HepG2 (cell line): ENCODE data around the gene TFEB. TPM values are rescaled to one million over a fixed set of nuclear protein-coding genes. Genes with fewer than 3 reads are reported as not detected.

Experiments
- ADNP ChIP-seq: sonication (generic); formaldehyde crosslinking; IDR thresholded peaks from 2 replicates; pipeline ENCODE4 v1.4.0; 2020; ENCODE audit warnings: missing genetic modification reagents
- ATAD3A ChIP-seq: sonication (generic); formaldehyde crosslinking; IDR thresholded peaks from 2 replicates; pipeline ENCODE4 v1.4.0; 2020; ENCODE audit warnings: missing genetic modification reagents
- BCL3 ChIP-seq: sonication (generic); formaldehyde crosslinking; IDR thresholded peaks from 2 replicates; pipeline ENCODE4 v1.5.1; 2020; ENCODE audit warnings: mild to moderate bottlenecking, missing genetic modification reagents, moderate library complexity
- CENPT ChIP-seq: sonication (generic); formaldehyde crosslinking; IDR thresholded peaks from 2 replicates; pipeline ENCODE4 v1.8.0; 2022; ENCODE audit warnings: low read depth, mild to moderate bottlenecking, moderate library complexity, missing genetic modification reagents
- CREB1 ChIP-seq, 2 experiments: fragments of 450-650 bp in 1 of 2; IDR thresholded peaks; 2 replicates each; pipeline ENCODE4 v1.6.1; 2016 to 2017; ENCODE audit warnings: control low read depth in 1 of 2, mild to moderate bottlenecking in 1 of 2, missing compliant biosample characterization in 1 of 2, missing genetic modification characterization in 1 of 2
- FOXK2 ChIP-seq: fragments of 450-650 bp; IDR thresholded peaks from 2 replicates; pipeline ENCODE4 v1.6.1; 2016
- GATAD1 ChIP-seq: IDR thresholded peaks from 2 replicates; pipeline ENCODE4 v1.6.1; 2016; ENCODE audit warnings: missing genetic modification reagents, missing compliant biosample characterization
- HNRNPH1 ChIP-seq: fragments of 200-400 bp; formaldehyde crosslinking; optimal IDR thresholded peaks from 2 replicates; pipeline ENCODE3; 2017; ENCODE audit warnings: mild to moderate bottlenecking, low read depth, low read length
- MAFG ChIP-seq: sonication (generic); formaldehyde crosslinking; IDR thresholded peaks from 2 replicates; pipeline ENCODE4 v1.5.1; 2020; ENCODE audit warnings: mild to moderate bottlenecking, missing genetic modification reagents
- NFIB ChIP-seq: sonication (generic); formaldehyde crosslinking; IDR thresholded peaks from 2 replicates; pipeline ENCODE4 v1.9.0; 2021; ENCODE audit warnings: missing genetic modification reagents, mild to moderate bottlenecking, borderline replicate concordance
- PAF1 ChIP-seq: IDR thresholded peaks from 2 replicates; pipeline ENCODE4 v1.6.1; 2016; ENCODE audit warnings: missing genetic modification reagents, missing compliant biosample characterization
- PBX3 ChIP-seq: sonication (generic); formaldehyde crosslinking; IDR thresholded peaks from 2 replicates; pipeline ENCODE4 v1.8.1; 2023; ENCODE audit warnings: missing genetic modification reagents, inconsistent platforms, borderline replicate concordance
- RCOR2 ChIP-seq: IDR thresholded peaks from 2 replicates; pipeline ENCODE4 v1.6.1; 2016; ENCODE audit warnings: missing biosample characterization, missing genetic modification reagents
- SMAD9 ChIP-seq: sonication (generic); formaldehyde crosslinking; IDR thresholded peaks from 2 replicates; pipeline ENCODE4 v1.5.1; 2020; ENCODE audit warnings: mild to moderate bottlenecking, missing genetic modification reagents
- SP140L ChIP-seq: sonication (generic); formaldehyde crosslinking; IDR thresholded peaks from 2 replicates; pipeline ENCODE4 v1.4.0; 2020; ENCODE audit warnings: missing genetic modification reagents, borderline replicate concordance
- STAT6 ChIP-seq: sonication (generic); formaldehyde crosslinking; IDR thresholded peaks from 2 replicates; pipeline ENCODE4 v1.4.0; 2020; ENCODE audit warnings: missing genetic modification reagents, mild to moderate bottlenecking, borderline replicate concordance
- ZFP36L2 ChIP-seq: sonication (generic); formaldehyde crosslinking; IDR thresholded peaks from 2 replicates; pipeline ENCODE4 v1.4.0; 2020; ENCODE audit warnings: missing genetic modification reagents
- ZNF20 ChIP-seq: sonication (generic); formaldehyde crosslinking; IDR thresholded peaks from 2 replicates; pipeline ENCODE4 v1.4.0; 2020; ENCODE audit warnings: mild to moderate bottlenecking, moderate library complexity, missing genetic modification reagents
- ZNF382 ChIP-seq: sonication (generic); formaldehyde crosslinking; IDR thresholded peaks from 2 replicates; pipeline ENCODE4 v1.5.0; 2020; ENCODE audit warnings: missing genetic modification reagents, mild to moderate bottlenecking, borderline replicate concordance
- ZNF468 ChIP-seq: sonication (generic); formaldehyde crosslinking; IDR thresholded peaks from 2 replicates; pipeline ENCODE4 v1.8.0; 2022; ENCODE audit warnings: mild to moderate bottlenecking, moderate library complexity, missing genetic modification reagents
- ZNF512 ChIP-seq: sonication (generic); formaldehyde crosslinking; IDR thresholded peaks from 2 replicates; pipeline ENCODE4 v1.4.0; 2020; ENCODE audit warnings: mild to moderate bottlenecking, missing genetic modification reagents
- ZNF572 ChIP-seq: sonication (generic); formaldehyde crosslinking; IDR thresholded peaks from 2 replicates; pipeline ENCODE4 v1.5.1; 2020; ENCODE audit warnings: mild to moderate bottlenecking, missing genetic modification reagents
- ZNF781 ChIP-seq: sonication (generic); formaldehyde crosslinking; IDR thresholded peaks from 2 replicates; pipeline ENCODE4 v1.5.1; 2020; ENCODE audit warnings: borderline replicate concordance, mild to moderate bottlenecking, missing genetic modification reagents; ENCODE audit errors: not compliant biosample characterization
- ZSCAN21 ChIP-seq: sonication (generic); formaldehyde crosslinking; IDR thresholded peaks from 2 replicates; pipeline ENCODE4 v1.8.0; 2022; ENCODE audit warnings: mild to moderate bottlenecking, missing genetic modification reagents, moderate library complexity, borderline replicate concordance
- polyA plus RNA-seq, 8 experiments: library from polyadenylated mRNA; depleted of rRNA in 3 of 8; stranded (reverse) in 7 of 8; unstranded in 1 of 8; fragments of >200 nt; fragmentation: Illumina TruSeq in 4 of 8; extraction: Trizol in 4 of 8; gene quantifications; 2 replicates each; pipeline versions ENCODE4 v1.2.1 to v1.2.3, GENCODE V29; 2011 to 2016; ENCODE audit warnings: low read depth in 4 of 8, missing spikeins in 1 of 8, mixed read lengths in 1 of 8; ENCODE audit not compliant: insufficient read depth in 1 of 8
- total RNA-seq, 5 experiments: library from RNA; depleted of rRNA; stranded (reverse); fragments of >200 nt; fragmentation: Illumina TruSeq; extraction: Trizol; gene quantifications; 2 replicates each; pipeline ENCODE4 v1.2.3, GENCODE V29; 2016; ENCODE audit warnings: low read depth in 1 of 5

The TFEB gene
- total and polyA plus RNA-seq, 2 of the 13 experiments (the other 11 are each of a cell fraction or from before 2014, with no cell fraction given) = 13.3 to 18.7 TPM

- TF ChIP-seq STAT6 (CRISPR knock-in tag) (no peak), ZNF382 (CRISPR knock-in tag) (no peak), FOXK2 (no peak), PAF1 (CRISPR knock-in tag) (no peak), GATAD1 (peak; percentile 85), RCOR2 (CRISPR knock-in tag) (0 out of 2 replicates have a peak, but pooled peaks have one; percentile 18), HNRNPH1 (no peak), SMAD9 (CRISPR knock-in tag) (no peak), ATAD3A (CRISPR knock-in tag) (no peak), CREB1 (IDR thresholded peaks at IDR 0.05) (peak; percentile 70), CREB1 (CRISPR knock-in tag; IDR thresholded peaks at IDR 0.05) (peak; percentile 68; the same call in 1 of the 2 replicates), CENPT (CRISPR knock-in tag) (no peak), ZNF20 (CRISPR knock-in tag) (no peak), ADNP (CRISPR knock-in tag) (no peak), NFIB (no peak), ZNF572 (peak; percentile 88; the same call in 1 of the 2 replicates), ZNF468 (CRISPR knock-in tag) (no peak), ZFP36L2 (no peak), ZSCAN21 (CRISPR knock-in tag) (no peak; the same call in 1 of the 2 replicates), MAFG (no peak), SP140L (CRISPR knock-in tag) (0 out of 2 replicates have a peak, but pooled peaks have one; percentile 9), ZNF781 (no peak), PBX3 (CRISPR knock-in tag) (no peak), ZNF512 (CRISPR knock-in tag) (no peak), BCL3 (CRISPR knock-in tag) (no peak)
Measured at GRCh38 chr6:41735427-41736185, at the start of gene TFEB (continued).
